Smooth muscle cell of trachea (primary cell): ENCODE results near the gene NEUROG1. TPM values are rescaled to one million over a fixed set of nuclear protein-coding genes. Genes with fewer than 3 reads are reported as not detected.

Source experiments
- total RNA-seq: library from RNA; depleted of rRNA; stranded (reverse); fragments of >200 nt; gene quantifications from 2 replicates; pipeline ENCODE4 v1.2.1, GENCODE V29; 2014

NEUROG1 gene, protein sequence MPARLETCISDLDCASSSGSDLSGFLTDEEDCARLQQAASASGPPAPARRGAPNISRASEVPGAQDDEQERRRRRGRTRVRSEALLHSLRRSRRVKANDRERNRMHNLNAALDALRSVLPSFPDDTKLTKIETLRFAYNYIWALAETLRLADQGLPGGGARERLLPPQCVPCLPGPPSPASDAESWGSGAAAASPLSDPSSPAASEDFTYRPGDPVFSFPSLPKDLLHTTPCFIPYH
- total RNA-seq, result not detected in 2 replicates

DNA sequence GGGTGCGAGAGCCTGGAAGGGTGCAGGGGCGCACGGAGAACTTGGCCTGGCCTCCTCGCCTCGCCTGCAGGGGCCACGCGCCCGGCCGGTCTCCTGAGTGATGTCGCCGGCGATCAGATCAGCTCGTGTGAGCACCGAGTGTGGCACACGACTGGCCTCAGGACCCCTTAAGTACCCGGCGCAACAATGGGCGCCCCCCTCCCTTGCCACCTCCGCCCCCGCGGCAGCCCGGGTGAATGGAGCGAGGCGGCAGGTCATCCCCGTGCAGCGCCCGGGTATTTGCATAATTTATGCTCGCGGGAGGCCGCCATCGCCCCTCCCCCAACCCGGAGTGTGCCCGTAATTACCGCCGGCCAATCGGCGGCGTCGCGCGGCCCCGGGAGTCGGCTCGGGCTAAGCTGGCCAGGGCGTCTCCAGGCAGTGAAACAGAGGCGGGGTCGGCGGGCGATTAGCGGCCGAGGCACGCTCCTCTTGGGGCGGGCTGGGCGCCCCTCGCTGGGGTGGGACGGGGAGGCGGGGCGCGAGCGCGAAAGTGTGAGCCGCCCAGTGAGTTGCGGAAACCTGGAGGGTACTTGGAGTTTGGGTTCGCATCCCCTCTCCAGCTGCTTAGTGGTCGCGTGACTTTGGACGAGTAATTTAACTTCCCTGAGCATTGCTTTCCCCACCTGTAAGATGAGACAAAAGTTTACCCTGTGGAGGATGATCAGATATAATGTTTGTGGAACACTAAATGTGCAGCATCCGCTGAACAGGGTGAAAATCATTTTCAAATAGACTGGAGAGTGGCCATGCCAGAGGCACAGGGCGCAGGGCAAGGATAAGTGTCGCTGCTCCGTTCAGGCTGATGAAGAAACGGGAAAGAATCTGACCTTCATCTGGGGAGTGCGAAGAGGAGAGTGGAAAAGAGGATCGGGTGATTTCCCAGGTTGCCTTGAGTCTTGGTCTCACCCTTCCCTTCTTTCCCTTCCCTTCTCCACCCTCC is at the start of gene NEUROG1:
Gene NEUROG1 (minus strand): TSS at position 145 of the 982 bp plus-strand sequence. CDS start 274 bp downstream, outside the sequence.

DNA sequence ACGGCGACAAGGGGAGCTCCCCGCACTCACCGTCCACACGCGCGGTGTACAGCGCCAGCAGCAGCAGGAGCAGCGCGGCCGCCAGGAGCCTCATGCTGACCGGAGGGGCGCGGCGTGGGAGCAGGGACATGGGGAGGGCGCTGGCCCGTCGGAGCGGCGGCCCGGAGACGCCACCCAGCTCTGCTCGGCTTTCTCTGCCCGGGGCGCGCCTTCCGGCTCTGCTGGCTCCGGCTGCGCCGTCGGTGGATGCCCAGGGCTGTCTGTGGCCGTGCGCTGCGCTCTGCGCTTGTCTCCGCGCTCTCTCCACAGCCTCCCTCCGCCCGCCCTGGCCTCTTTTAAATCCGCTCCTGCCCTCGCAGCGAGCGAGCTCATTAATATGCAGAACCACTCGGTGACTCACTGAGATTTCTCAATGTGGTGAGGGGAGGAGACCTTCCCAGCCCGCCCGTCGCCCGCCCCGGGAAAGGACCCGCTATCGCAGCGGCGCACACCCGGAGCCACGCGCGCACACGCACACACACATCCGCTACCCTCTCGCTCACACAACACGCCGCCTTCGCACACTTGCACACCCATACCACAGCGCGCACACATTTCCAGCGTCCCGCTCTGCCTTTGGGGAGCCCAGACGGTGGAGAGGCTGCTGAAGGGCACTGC is 43.0 kb upstream of the NEUROG1 start, which contains the start of gene CXCL14:
Gene CXCL14 (minus strand): TSS at position 307 of the 657 bp plus-strand sequence. CDS start 213 bp downstream, at position 94.

Other genes starting within 250 kb of the NEUROG1 start
- 181 and 184 TPM in 2 replicates for gene MACROH2A1, start 136.7 kb downstream of the NEUROG1 start, total RNA-seq
- gene DCANP1, start 88.6 kb downstream of the NEUROG1 start, total RNA-seq, result not detected in 2 replicates
- not detected in 2 replicates for gene TIFAB, start 83.6 kb downstream of the NEUROG1 start, total RNA-seq
- gene CXCL14, start 43.0 kb upstream of the NEUROG1 start, total RNA-seq, result 0.33 TPM in 1 of 2 replicates, not detected in the other